ENCODE measurements around the gene ENOPH1. TPM values are rescaled to one million over a fixed set of nuclear protein-coding genes. Genes with fewer than 3 reads are reported as not detected.

ENOPH1 gene
- total RNA-seq, 1 donor from 2014 or later: 32.2 TPM

Small RNA genes lying within 50 kb of the gene (small RNA-seq; reads per million reads assigned to genes)
- not detected for gene RF00150 (ENCODE audit: low replicate concordance)

Other genes with a start within 250 kb of the ENOPH1 start
- gene HNRNPD, start 56.6 kb upstream of the ENOPH1 start, total RNA-seq: 103 TPM
- 303 TPM for gene HNRNPDL, start 128 bp upstream of the ENOPH1 start, total RNA-seq
- gene TMEM150C, start 131.4 kb downstream of the ENOPH1 start, total RNA-seq: 6.4 TPM

All from tongue (tissue), 2 donors.